Testis (tissue), 3 donors: ENCODE results near the gene CRADD. TPM values are rescaled to one million over a fixed set of nuclear protein-coding genes. Genes with fewer than 3 reads are reported as not detected.
A peak's percentile ranks its signal among the peaks of the same experiment; 100 is the strongest.
"Not testable (repeated sequence)": the region's sequence is repeated elsewhere in the genome, so short reads cannot be mapped to it uniquely, and the experiment has no call there.

Source experiments
- DNase-seq: peaks from one replicate; pipeline ENCODE4 v3.0.0-alpha.2; 2019
- H3K27ac ChIP-seq, 2 donors: fragments of 200-600 bp; sonication (generic); one replicate each; pipeline ENCODE4 v1.5.1; 2019
- H3K27me3 ChIP-seq: fragments of 200-600 bp; sonication (generic); one replicate; pipeline ENCODE4 v1.5.1; 2019
- H3K36me3 ChIP-seq: fragments of 200-600 bp; sonication (generic); one replicate; pipeline ENCODE4 v1.5.1; 2017; ENCODE audit warnings: low read depth; ENCODE audit errors: missing control alignments
- H3K4me1 ChIP-seq: fragments of 200-600 bp; sonication (generic); one replicate; pipeline ENCODE4 v1.5.1; 2019
- H3K4me3 ChIP-seq, 2 donors: fragments of 200-600 bp; sonication (generic); one replicate each; pipeline ENCODE4 v1.5.1; 2017 to 2019
- H3K9me3 ChIP-seq: fragments of 200-600 bp; sonication (generic); one replicate; pipeline ENCODE4 v1.5.1; 2017
- POLR2A ChIP-seq: fragments of 450-650 bp; IDR thresholded peaks from one replicate; pipeline ENCODE4 v1.6.1; 2017; ENCODE audit warnings: antibody characterized with exemption, mild to moderate bottlenecking, moderate library complexity
- WGBS, 2 donors: methylation state at CpG; one replicate each; pipeline ENCODE4 v1.1.5; 2018; 5-methylcytosine and 5-hydroxymethylcytosine counted together
- intact Hi-C: fragments of 100-400 bp; cut with DNase I; formaldehyde crosslinking; loops from one replicate; pipeline ENCODE4 v1.15.1; 2023; ENCODE audit warnings: low total_unique reads
- polyA plus RNA-seq: library from polyadenylated mRNA; stranded (reverse); fragments of 350-450 nt; fragmentation: Illumina TruSeq; extraction: RNeasy Lipid Tissue Mini Kit (QIAGEN cat#74804); gene quantifications from one replicate; pipeline ENCODE4 v1.2.3, GENCODE V29; 2014; ENCODE audit warnings: low read depth, low replicate concordance; ENCODE audit not compliant: insufficient read depth
- total RNA-seq, 2 donors: library from RNA; depleted of rRNA; stranded (reverse); fragments of >200 nt; gene quantifications; one replicate each; pipeline ENCODE4 v1.2.3, GENCODE V29; 2016
- TF ChIP-seq, protein P1 (sequence below), 3 experiments: fragments of 450-650 bp in 2 of 3; fragments of 200-600 bp in 1 of 3; sonication (generic) in 1 of 3; IDR thresholded peaks; one replicate each; pipeline ENCODE4 v1.5.1; 2016 to 2019; ENCODE audit warnings: antibody characterized with exemption in 3 of 3, mild to moderate bottlenecking in 2 of 3, moderate library complexity in 1 of 3

CRADD gene
- total and polyA plus RNA-seq, 3 donors from 2014 or later, result 43.2 to 53.0 (median 46.0) TPM

DNA sequence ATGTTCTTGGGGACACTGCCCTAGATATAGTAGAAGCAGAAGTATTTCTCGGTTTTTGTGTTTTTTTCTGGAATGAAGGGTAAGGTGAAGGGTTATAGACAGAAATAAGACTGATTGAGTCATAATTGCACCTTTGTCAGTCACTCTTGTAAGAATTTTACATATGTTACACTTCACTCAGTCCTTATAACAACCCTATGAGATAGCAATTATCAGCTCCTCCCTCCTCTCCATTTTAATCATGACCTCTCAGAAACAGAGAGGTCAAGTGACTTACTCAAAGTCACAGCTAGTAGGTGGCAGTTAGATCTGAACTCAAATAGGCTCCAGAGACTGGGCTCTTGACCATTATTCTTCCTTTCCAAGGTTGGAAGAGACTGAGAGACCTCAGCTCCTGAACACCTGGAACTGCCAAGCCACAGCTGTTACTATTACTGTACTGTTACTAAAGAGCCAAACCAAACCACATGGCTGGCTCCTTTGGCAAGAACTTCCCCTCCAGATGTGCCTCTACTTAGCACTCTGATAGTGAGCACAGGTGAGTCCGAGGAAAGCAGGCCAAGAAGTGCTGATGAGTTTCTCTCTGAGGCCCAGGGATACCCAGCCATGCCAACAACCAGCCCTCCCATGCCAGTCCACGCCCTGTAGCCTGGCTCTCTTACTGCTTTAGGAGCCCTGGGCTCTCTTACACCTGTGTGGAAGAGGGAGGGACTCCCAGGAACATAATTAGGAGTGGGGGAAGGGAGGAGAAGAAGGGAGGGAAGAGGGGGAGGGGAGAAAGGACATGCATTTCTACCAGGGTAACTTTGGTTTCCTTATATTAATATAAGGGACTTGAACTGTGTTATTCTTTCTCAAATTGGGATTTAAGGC, 121.3 kb downstream of the CRADD start:
- no peak overlapping the region for H3K27ac ChIP-seq
- H3K4me1 ChIP-seq, result peaks cover 5% of the 10 kb centered on the region
- DNase-seq, result no peak
- no peaks in the 10 kb centered on the region for H3K27me3 ChIP-seq
- no peaks in the 10 kb centered on the region for H3K36me3 ChIP-seq
- 81 to 95% methylated on average over 3 of the region's 3 CpGs for WGBS, 2 donors
- H3K4me3 ChIP-seq, result no peak overlapping the region
- no peak for TF ChIP-seq POLR2A
- TF ChIP-seq, protein P1, sequence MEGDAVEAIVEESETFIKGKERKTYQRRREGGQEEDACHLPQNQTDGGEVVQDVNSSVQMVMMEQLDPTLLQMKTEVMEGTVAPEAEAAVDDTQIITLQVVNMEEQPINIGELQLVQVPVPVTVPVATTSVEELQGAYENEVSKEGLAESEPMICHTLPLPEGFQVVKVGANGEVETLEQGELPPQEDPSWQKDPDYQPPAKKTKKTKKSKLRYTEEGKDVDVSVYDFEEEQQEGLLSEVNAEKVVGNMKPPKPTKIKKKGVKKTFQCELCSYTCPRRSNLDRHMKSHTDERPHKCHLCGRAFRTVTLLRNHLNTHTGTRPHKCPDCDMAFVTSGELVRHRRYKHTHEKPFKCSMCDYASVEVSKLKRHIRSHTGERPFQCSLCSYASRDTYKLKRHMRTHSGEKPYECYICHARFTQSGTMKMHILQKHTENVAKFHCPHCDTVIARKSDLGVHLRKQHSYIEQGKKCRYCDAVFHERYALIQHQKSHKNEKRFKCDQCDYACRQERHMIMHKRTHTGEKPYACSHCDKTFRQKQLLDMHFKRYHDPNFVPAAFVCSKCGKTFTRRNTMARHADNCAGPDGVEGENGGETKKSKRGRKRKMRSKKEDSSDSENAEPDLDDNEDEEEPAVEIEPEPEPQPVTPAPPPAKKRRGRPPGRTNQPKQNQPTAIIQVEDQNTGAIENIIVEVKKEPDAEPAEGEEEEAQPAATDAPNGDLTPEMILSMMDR (IDR thresholded peaks at IDR 0.05), result no peak
- no peaks in the 10 kb centered on the region for H3K9me3 ChIP-seq
- intact Hi-C loops, result no loop called here

DNA sequence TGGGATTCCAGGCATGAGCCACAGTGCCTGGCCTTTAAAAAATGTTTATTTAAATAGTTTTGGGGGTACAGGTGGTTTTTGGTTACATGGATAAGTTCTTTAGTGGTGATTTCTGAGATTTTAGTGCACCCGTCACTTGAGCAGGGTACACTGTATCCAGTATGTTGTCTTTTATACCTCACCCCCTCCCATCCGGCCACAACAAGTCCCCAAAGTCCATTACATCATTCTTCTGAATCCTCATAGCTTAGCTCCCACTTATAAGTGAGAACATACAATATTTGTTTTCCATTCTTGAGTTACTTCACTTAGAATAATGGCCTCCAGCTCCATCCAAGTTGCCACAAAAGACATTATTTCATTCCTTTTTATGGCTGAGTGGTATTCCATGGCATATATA, 124.5 kb downstream of the CRADD start:
- H3K4me1 ChIP-seq, intact Hi-C loops, DNase-seq, H3K27me3 ChIP-seq, H3K4me3 ChIP-seq, H3K9me3 ChIP-seq, H3K27ac ChIP-seq, H3K36me3 ChIP-seq: not testable (repeated sequence)
- WGBS, 2 donors, result 97% methylated on average over 2 of the region's 2 CpGs

DNA sequence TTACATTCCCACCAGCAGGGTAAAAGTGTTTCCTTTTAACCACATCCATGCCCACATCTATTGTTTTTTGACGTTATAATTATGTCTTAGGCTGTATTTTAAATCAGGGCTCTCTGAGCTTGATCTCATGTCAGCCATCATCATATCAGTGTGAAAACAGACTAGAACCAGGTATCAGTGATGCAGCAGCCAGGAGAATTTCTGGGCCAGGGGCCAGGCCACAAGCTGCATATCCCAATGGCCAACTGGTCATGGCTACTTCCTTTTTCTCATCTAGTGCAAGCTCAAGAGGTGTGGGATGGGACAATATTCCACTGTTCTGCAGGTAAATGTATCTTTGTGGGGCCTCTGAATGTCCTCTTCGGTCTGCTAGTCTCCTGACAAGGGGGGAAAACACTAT, 125.1 kb downstream of the CRADD start:
- H3K36me3 ChIP-seq, result no peaks in the 10 kb centered on the region
- H3K27ac ChIP-seq, result no peak overlapping the region
- intact Hi-C loops, result no loop called here
- H3K9me3 ChIP-seq, result no peaks in the 10 kb centered on the region
- no peak overlapping the region for H3K4me3 ChIP-seq
- no peaks in the 10 kb centered on the region for H3K27me3 ChIP-seq
- TF ChIP-seq, protein P1 (IDR thresholded peaks at IDR 0.05), result no peak
- TF ChIP-seq POLR2A, result no peak
- 91 to 94% methylated on average over 2 of the region's 2 CpGs for WGBS, 2 donors
- DNase-seq, result no peak
- H3K4me1 ChIP-seq, result peaks cover 8% of the 10 kb centered on the region

DNA sequence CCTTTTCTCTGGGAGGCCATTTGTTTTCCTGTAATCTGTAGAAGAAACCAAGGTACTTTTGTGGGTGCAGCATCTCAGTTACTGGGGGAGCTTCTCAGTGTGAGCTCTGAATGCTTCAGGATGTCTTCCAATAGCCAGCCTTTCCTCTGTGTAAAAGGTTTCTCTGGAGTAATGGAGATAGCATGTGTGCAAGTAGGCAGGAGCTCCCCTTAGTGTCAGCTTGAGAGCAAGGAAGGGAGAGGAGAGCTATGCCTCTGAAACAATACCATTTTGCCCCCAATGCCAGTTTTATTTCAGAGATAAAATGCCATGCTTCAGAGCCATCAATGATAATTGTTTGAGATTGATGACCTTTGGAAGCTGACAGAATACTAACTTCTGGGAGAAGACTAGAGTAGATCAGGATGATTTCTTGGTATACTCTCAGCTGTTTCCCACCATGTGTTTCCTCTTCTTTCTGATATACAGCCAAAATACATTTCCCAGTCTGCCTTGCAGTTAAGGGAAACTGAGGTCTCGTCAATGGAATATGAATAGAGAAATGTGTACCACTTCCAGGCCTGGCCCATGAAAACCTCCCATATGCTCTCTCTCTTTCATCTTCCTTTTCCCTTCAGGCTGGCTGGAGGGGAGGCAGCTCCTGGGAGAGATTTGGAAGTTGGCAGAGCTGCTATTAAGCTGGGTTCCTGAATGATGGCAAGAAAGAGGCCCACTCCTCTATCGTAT, 125.7 kb downstream of the CRADD start:
- Histone ChIP-seq H3K27ac (peak overlapping the region; percentile 35 to 78), H3K36me3 (no peaks in the 10 kb centered on the region), H3K4me3 (no peak overlapping the region), H3K27me3 (no peaks in the 10 kb centered on the region), H3K4me1 (peaks cover 8% of the 10 kb centered on the region), H3K9me3 (no peaks in the 10 kb centered on the region)
- TF ChIP-seq, protein P1 (IDR thresholded peaks at IDR 0.05), result no peak
- no peak for TF ChIP-seq POLR2A
- DNase-seq, result no peak
- intact Hi-C loops, result no loop called here
- 60% methylated on average over 2 of the region's 2 CpGs for WGBS, 2 donors

DNA sequence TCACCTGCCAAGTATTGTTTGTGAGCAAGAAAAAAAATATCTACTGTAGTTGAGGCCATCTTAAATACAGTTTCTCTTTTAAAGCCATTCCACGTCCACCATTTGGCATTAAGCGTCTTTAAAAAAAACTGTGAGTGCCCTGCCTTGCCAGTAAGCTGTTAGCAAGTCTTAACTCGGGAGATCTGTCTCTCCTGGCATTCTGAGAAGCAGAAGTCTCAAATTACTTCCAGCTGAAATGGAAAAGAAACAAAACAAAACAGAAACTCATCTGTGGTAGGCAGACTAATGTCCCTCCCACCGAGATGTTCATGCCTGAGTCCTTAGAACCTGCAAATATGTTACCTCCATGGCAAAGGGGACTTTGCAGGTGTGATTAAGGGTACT, 126.2 kb downstream of the CRADD start:
- TF ChIP-seq, protein P1 (IDR thresholded peaks at IDR 0.05), result no peak
- no peak for TF ChIP-seq POLR2A
- Histone ChIP-seq H3K36me3 (no peaks in the 10 kb centered on the region), H3K4me3 (no peak overlapping the region), H3K9me3 (no peaks in the 10 kb centered on the region), H3K27ac (peak overlapping the region; percentile 35 to 78), H3K4me1 (peaks cover 8% of the 10 kb centered on the region), H3K27me3 (no peaks in the 10 kb centered on the region)
- 47 to 57% methylated on average over 4 of the region's 4 CpGs for WGBS, 2 donors
- DNase-seq, result no peak
- intact Hi-C loops, result no loop called here
